Fibroblast of skin of left quadriceps (primary cell): ENCODE measurements around the gene CELSR2.

Experiments
- DNase-seq, 2 experiments: peaks; one replicate each; pipeline ENCODE4 v3.0.0-alpha.2; 2013; ENCODE audit warnings: low read depth in 2 of 2

Gene CELSR2

DNA sequence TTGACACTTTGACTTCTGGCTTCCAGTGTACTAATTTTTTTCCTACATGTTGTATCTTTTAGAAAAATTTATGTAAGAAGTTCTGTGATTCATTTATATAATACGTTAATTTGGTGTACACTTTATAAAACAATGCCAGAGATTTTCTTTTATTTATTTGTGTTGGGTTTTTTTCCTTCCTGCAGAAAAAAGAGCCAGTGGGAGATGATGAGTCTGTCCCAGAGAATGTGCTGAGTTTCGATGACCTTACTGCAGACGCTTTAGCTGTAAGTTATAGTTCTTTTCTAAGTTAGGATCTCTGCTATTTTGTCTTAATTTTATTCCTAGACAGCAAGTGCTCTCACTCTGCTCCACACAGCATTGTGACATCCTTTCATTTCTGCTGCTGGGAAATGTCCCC is 21.2 kb upstream of the CELSR2 start:
- DNase-seq, result no peak

DNA sequence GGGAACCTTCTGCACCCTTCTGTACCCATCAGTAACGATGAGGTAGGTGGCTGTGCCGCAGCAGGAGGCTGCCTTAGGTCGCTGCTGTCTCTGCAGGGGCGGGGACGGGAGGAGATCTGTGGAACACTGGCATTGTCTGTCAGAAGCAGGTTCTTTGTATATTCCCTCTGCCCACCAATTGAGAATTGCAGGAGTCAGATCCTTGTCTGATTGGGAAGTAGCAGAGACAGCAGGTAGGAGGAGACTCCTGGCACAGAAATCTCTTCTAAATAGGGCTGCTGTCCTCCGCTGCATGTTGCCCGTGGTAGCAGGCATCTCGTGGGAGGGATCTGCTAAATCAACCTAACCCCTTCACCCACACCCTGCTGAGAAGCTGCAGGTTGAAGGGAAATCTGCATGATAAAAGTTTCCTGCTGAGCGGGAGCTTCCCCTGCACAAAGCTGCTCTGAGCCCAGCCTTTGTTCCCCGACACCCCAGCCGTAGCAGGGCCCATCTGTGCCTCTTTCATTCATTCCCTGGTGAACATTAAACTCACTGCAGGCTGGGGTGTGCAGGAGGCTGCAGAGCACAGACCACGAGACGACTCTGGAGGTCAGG is 19.7 kb upstream of the CELSR2 start:
- no peak for DNase-seq

DNA sequence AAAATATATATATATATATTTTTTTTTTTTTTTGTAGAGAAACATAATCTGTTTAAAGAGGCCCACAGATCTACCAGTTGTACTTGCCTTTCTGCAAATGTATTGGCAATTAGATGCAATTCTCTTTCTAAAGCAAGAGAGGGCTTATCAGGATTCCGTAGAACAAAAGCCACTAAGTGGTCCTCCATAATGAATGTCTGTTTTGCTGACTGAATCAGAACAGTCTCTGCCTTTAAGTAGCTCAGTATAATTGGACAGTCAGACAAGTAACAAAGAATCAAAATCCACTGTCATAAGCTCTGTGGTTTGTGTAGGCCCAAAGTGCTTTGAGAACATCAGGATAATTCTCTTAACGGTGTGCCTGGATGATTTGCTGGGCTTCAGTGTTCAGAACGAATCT is 18.3 kb upstream of the CELSR2 start:
- no peak for DNase-seq

DNA sequence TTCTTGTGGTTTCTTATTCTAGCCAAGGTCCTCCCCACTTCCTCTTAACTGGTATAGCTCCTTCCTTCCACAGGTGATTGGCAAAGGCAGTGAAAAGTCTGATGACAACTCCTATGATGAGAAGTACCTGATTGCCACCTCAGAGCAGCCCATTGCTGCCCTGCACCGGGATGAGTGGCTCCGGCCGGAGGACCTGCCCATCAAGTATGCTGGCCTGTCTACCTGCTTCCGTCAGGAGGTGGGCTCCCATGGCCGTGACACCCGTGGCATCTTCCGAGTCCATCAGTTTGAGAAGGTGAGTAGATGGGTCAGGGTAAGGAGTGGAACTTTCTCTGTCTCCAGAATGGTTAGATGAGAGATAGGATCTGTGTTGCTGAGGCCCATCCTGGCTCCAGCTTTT is 14.2 kb upstream of the CELSR2 start:
- no peak for DNase-seq

DNA sequence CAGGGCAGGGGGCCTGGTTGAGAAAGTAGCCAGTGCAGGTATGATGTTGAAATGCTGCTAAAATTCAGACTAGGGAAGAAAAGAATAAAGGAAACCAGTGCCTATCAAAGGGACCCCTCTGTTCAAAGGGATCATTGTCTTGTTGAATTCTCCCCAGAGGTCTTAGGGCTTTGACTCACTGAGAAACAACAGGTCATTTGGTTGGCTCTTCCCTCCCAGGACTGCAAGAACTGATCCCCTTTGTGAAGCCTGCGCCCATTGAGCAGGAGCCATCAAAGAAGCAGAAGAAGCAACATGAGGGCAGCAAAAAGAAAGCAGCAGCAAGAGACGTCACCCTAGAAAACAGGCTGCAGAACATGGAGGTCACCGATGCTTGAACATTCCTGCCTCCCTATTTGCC is 11.8 kb upstream of the CELSR2 start:
- no peak for DNase-seq

- DNase-seq, result no peak
Measured at GRCh38 chr1:109238382-109238781, 11.0 kb upstream of the CELSR2 start.

DNA sequence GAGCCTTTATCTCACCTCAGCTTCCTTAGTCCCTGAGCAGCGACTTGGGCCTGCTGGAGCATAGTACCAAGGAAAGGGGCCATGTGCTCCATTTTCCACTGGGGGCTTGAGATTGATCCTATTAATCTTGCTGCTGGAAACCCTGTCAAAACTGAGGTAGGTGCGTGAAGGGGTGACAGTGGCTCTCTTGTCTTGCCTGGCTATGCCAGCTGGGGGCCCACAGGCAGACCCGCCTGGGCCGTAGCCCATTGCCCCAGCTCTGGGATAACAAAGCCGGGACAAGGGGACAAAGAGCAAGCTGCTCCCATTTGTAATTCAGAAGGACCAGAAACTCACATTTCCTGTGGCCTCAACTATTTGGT is 10.3 kb upstream of the CELSR2 start:
- no peak for DNase-seq

DNA sequence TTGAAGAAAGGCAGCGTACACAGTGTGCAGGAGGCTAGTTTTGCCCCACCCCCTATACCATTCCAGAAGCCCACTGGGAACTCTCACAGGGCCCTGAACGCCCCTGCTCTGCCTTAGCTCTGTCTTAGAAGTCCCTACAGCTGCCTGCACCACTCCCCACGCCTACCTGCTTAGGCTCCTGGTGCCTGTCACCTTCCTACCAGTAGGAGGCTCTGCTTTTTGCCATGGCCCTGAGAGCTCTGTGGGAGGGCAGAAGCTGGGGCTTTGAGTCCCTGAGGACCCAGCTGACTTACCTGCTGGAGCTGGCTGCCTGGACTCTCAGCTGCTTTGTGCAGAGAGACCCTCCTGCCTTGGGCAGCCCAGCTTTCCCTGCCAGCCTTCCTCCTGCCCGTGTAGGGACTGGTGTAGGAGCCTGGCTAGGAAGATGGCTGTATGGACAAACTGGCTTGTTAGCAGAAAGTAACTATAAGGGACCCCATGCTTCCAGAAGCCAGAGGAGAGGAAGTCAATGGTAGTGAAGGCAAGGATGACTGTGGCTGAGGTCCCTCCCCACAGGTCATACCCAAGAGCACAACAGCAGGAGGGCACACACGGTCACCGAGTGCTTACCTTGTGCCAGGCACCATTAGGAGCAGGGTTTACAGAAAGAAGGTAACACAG is 9.8 kb upstream of the CELSR2 start:
- no peak for DNase-seq

GRCh38 chr1:109240158-109241152 is 8.9 kb upstream of the CELSR2 start:
- peak; percentile 53 to 59 for DNase-seq

GRCh38 chr1:109241344-109241743 is 8.0 kb upstream of the CELSR2 start:
- DNase-seq, result no peak

GRCh38 chr1:109241841-109242345 is 7.4 kb upstream of the CELSR2 start:
- DNase-seq, result no peak

- no peak for DNase-seq
Measured at GRCh38 chr1:109242387-109242786, 7.0 kb upstream of the CELSR2 start.

- DNase-seq, result no peak
Measured at GRCh38 chr1:109243221-109243620, 6.1 kb upstream of the CELSR2 start.

GRCh38 chr1:109243860-109244552 is 5.3 kb upstream of the CELSR2 start:
- DNase-seq, result no peak

- DNase-seq, result no peak
Measured at GRCh38 chr1:109246141-109246551, 3.2 kb upstream of the CELSR2 start.

- no peak for DNase-seq
Measured at GRCh38 chr1:109247401-109248365, 1.7 kb upstream of the CELSR2 start.

DNA sequence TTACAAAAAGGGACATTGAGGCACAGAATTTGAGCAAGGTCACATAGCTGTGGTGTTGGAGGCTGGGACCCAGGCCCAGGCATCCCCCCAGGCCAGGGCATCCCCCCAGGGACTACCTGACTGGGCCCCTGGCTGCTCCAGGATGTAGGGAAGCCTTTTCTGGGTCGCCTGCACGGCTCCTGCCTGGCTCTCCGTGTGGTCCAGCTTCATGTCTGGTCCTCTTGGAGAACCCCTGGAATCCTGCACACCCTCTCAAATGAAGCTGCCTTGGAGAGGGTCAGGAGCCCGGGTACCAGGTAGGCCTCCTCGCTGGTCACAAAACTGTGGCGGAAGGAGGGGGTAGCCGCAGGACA is 919 bp upstream of the CELSR2 start:
- DNase-seq, result no peak

DNA sequence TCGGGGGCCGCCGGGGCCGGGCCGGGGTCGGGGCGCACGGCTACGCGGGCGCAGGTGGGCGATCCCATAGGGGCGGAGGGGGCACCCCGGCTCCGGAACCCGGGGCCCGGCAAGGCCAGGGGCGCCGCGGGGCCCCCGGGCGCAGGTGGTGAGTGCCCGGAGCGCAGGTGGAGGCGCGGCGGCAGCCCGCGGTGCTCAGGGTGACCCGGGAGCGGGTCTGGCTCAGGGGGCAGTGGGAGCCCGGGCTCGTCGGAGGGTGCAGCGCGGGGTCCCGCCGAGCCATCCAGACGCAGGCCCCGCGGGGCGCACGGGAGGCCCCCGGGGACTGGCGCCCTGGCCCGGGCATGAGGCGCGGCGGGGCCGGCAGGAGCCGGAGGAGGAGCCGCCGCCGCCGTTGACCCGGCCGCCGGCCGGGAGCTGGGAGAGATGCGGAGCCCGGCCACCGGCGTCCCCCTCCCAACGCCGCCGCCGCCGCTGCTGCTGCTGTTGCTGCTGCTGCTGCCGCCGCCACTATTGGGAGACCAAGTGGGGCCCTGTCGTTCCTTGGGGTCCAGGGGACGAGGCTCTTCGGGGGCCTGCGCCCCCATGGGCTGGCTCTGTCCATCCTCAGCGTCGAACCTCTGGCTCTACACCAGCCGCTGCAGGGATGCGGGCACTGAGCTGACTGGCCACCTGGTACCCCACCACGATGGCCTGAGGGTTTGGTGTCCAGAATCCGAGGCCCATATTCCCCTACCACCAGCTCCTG is 489 bp downstream of the CELSR2 start:
- no peak for DNase-seq

DNA sequence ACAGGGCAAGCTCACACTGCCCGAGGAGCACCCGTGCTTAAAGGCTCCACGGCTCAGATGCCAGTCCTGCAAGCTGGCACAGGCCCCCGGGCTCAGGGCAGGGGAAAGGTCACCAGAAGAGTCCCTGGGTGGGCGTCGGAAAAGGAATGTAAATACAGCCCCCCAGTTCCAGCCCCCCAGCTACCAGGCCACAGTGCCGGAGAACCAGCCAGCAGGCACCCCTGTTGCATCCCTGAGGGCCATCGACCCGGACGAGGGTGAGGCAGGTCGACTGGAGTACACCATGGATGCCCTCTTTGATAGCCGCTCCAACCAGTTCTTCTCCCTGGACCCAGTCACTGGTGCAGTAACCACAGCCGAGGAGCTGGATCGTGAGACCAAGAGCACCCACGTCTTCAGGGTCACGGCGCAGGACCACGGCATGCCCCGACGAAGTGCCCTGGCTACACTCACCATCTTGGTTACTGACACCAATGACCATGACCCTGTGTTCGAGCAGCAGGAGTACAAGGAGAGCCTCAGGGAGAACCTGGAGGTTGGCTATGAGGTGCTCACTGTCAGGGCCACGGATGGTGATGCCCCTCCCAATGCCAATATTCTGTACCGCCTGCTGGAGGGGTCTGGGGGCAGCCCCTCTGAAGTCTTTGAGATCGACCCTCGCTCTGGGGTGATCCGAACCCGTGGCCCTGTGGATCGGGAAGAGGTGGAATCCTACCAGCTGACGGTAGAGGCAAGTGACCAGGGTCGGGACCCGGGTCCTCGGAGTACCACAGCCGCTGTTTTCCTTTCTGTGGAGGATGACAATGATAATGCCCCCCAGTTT is 1.3 kb downstream of the CELSR2 start:
- no peak for DNase-seq
